AG04450 (cell line): Measurements from ENCODE around the gene SLC1A2. TPM values are rescaled to one million over a fixed set of nuclear protein-coding genes. Genes with fewer than 3 reads are reported as not detected.

Source experiments
- CTCF ChIA-PET: fragments of 300-600, 350-600 bp; formaldehyde crosslinking; extraction: SDS; loops from one replicate; lab custom pipeline; 2022; ENCODE audit warnings: antibody characterized with exemption, inconsistent platforms; lab: Charles Lee
- POLR2A ChIA-PET: fragments of 350-600 bp; formaldehyde crosslinking; extraction: SDS; loops from one replicate; lab custom pipeline; 2021; ENCODE audit warnings: antibody characterized with exemption, inconsistent platforms; lab: Yijun Ruan, JAX
- DNase-seq: peaks from one replicate; pipeline ENCODE4 v3.0.0-alpha.2; 2011; ENCODE audit warnings: low read depth, low spot score
- H3K27ac ChIP-seq: one replicate; pipeline ENCODE4 v1.5.1; 2012; ENCODE audit warnings: low read depth, low read length, control low read depth
- H3K27me3 ChIP-seq: one replicate; pipeline ENCODE4 v1.6.0; 2012; ENCODE audit warnings: low read length; ENCODE audit not compliant: control insufficient read depth, insufficient read depth
- H3K4me3 ChIP-seq: 2 replicates; pipeline ENCODE4 v1.5.1; 2011; ENCODE audit warnings: mild to moderate bottlenecking, low read depth, low read length, control low read depth
- H3K9me3 ChIP-seq: 2 replicates; pipeline ENCODE4 v1.5.1; 2012; ENCODE audit warnings: low read length; ENCODE audit not compliant: control insufficient read depth, insufficient read depth
- polyA plus RNA-seq: library from polyadenylated mRNA; depleted of rRNA; stranded (reverse); fragments of >200 nt; gene quantifications from 2 replicates; pipeline ENCODE4 v1.2.3, GENCODE V29; 2011
- TF ChIP-seq, protein P1 (sequence below): IDR thresholded peaks from 2 replicates; pipeline ENCODE4 v1.5.1; 2011; ENCODE audit warnings: low read depth, low read length, control low read depth, inconsistent platforms

Gene SLC1A2
- polyA plus RNA-seq, 1 experiment, result 1.1 TPM

DNA sequence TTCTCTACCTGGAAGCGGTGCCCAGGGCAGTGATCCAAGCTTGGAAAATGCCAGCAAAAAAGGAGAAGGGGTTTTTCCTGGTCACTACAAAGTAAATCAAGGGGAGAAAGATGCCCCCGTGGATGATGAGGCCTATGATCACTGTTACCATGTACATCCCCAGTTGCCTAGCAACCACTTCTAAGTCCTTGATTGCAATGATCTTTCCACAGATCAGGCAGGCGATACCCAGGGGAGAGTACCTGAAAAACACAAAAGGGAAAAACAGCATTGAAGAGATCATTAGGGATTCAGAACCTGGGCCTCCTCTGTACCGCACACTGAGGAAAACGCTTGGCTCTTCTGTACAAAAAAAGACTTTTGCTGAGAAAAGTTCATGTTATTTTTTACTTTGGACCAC, 127.1 kb downstream of the SLC1A2 start:
- Histone ChIP-seq H3K27ac (no peak overlapping the region), H3K27me3 (no peaks in the 10 kb centered on the region), H3K9me3 (no peaks in the 10 kb centered on the region), H3K4me3 (no peak overlapping the region)
- no peak for DNase-seq
- ChIA-PET POLR2A (interaction anchor here (0.7 kb wide), 1 partner anchor 77 kb away, joined by 3 read pairs; no protein-coding TSS in a partner anchor), CTCF (interaction anchor here (1.0 kb wide), 1 partner anchor 14 kb away, joined by 3 read pairs; no protein-coding TSS in a partner anchor)
- TF ChIP-seq, protein P1, sequence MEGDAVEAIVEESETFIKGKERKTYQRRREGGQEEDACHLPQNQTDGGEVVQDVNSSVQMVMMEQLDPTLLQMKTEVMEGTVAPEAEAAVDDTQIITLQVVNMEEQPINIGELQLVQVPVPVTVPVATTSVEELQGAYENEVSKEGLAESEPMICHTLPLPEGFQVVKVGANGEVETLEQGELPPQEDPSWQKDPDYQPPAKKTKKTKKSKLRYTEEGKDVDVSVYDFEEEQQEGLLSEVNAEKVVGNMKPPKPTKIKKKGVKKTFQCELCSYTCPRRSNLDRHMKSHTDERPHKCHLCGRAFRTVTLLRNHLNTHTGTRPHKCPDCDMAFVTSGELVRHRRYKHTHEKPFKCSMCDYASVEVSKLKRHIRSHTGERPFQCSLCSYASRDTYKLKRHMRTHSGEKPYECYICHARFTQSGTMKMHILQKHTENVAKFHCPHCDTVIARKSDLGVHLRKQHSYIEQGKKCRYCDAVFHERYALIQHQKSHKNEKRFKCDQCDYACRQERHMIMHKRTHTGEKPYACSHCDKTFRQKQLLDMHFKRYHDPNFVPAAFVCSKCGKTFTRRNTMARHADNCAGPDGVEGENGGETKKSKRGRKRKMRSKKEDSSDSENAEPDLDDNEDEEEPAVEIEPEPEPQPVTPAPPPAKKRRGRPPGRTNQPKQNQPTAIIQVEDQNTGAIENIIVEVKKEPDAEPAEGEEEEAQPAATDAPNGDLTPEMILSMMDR, result no peak

DNA sequence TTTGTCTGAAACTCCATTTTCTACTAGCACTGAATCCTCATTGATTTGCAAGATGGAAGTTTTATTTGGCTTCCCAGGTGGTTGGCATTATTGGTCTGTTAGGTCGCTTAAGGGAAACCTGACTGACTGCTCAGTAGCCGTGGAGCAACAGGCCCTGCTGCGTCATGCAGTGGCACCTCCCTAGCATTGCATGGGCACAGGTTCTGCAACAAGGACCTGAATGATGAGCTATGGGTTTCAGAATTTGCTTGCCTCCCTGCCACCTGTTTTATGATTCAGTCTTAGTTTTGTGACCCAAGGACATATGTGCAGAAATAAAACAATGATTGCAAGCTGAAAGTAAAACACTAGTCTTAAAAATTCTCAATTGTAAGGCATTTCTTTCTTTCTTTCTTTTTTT, 128.5 kb downstream of the SLC1A2 start:
- H3K27ac ChIP-seq, result no peak overlapping the region
- ChIA-PET CTCF (no interaction called here), POLR2A (no interaction called here)

DNA sequence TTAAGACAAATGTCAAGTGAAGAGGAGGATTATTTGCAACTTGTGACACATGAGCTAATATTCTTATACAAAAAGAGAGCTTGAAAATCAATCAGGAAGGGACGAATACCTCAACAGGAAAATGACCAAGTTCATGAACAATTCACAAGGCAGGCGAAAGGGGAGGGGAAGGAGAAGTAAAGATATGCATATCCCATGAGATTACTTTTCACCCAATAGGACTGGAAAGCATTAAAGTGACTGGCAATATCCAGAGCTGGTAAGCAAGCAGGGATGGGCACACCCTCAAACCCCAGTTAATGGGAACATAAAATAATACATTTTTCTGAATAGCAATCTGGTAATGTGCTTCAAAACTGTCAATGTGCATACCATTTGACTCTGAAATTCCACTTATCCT, 129.5 kb downstream of the SLC1A2 start:
- H3K9me3 ChIP-seq, result no peaks in the 10 kb centered on the region
- no peaks in the 10 kb centered on the region for H3K27me3 ChIP-seq
- ChIA-PET CTCF (interaction anchor here (0.7 to 1.0 kb wide), 2 partner anchors 14 to 111 kb away, joined by 3 to 4 read pairs; no protein-coding TSS in a partner anchor), POLR2A (no interaction called here)
- no peak for DNase-seq
- no peak overlapping the region for H3K4me3 ChIP-seq
- TF ChIP-seq, protein P1, result no peak
- H3K27ac ChIP-seq, result no peak overlapping the region

More for the DNA sequence above, 128.5 kb downstream of the SLC1A2 start:
- Histone ChIP-seq H3K27me3 (no peaks in the 10 kb centered on the region), H3K9me3 (no peaks in the 10 kb centered on the region), H3K4me3 (no peak overlapping the region)
- TF ChIP-seq, protein P1, result no peak
- DNase-seq, result no peak

DNA sequence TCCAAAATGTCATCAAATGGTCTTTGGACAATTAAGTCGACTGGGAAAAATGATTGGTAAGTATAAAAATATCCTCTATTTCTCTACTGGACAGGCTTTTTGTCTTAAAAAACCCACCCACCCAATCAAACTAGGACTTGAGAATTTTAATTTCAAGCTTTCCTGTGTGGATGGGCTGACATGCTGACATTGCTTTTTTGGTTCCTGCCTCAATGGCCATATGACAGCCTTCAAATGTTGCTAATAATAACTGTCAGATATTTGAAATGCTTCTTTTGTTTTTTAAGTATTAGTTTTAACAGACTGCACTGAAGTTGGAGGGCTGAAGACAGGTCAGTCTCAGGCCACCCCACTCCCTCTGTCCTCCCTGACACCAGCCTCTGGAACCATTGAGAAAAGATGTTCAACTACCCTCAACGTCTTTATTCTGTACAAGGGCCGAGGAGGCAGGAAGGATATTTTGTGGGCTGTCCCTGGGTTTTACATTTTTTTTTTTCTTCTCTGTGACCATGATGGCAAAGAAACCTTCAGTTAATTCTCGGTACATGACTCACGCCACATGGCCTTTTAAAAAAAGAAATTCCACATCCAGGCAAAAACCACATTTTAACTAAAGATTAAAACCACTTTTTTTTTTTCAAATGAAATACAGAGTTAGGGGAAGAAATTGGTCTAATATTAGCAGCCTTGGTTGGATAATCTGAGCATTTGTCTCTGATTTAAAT, 130.4 kb downstream of the SLC1A2 start:
- TF ChIP-seq, protein P1, result no peak
- DNase-seq, result no peak
- Histone ChIP-seq H3K4me3 (no peak overlapping the region), H3K27me3 (no peaks in the 10 kb centered on the region), H3K27ac (peak overlapping the region; percentile 47), H3K9me3 (no peaks in the 10 kb centered on the region)
- POLR2A ChIA-PET, result no interaction called here
- CTCF ChIA-PET, result interaction anchor here (1.5 kb wide), 1 partner anchor 17 kb away, joined by 3 read pairs; no protein-coding TSS in a partner anchor

DNA sequence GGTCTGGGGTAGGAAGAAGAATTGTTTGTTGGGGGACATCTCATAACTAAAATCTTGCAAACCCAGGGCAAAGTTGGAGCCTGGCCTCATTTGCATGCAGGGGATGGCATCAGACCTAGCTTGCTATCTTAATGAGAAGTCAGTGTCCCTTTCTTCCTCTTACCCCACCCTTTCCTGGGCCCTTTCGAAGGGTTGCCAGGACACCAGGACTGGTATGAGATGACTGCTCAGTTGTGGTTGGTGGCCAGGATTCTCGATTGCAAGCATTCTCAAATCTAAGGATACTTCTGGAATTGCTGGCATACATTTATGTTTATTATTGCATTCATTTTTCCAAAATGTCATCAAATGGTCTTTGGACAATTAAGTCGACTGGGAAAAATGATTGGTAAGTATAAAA, 131.0 kb downstream of the SLC1A2 start:
- H3K27ac ChIP-seq, result no peak overlapping the region
- no peak for DNase-seq
- TF ChIP-seq, protein P1, result no peak
- CTCF ChIA-PET, result interaction anchor here (1.5 kb wide), 1 partner anchor 17 kb away, joined by 3 read pairs; no protein-coding TSS in a partner anchor
- H3K27me3 ChIP-seq, result no peaks in the 10 kb centered on the region
- H3K9me3 ChIP-seq, result no peaks in the 10 kb centered on the region
- POLR2A ChIA-PET, result no interaction called here
- no peak overlapping the region for H3K4me3 ChIP-seq
